GM21825 (cell line): ENCODE data around the gene SLC35A2.

Experiments used
- ATAC-seq: cut with Tn5 transposase; IDR thresholded peaks from one replicate; pipeline ENCODE4 v1.9.1; 2021; ENCODE audit warnings: mild to moderate bottlenecking, moderate library complexity; ENCODE audit not compliant: unreplicated experiment

SLC35A2 gene

DNA sequence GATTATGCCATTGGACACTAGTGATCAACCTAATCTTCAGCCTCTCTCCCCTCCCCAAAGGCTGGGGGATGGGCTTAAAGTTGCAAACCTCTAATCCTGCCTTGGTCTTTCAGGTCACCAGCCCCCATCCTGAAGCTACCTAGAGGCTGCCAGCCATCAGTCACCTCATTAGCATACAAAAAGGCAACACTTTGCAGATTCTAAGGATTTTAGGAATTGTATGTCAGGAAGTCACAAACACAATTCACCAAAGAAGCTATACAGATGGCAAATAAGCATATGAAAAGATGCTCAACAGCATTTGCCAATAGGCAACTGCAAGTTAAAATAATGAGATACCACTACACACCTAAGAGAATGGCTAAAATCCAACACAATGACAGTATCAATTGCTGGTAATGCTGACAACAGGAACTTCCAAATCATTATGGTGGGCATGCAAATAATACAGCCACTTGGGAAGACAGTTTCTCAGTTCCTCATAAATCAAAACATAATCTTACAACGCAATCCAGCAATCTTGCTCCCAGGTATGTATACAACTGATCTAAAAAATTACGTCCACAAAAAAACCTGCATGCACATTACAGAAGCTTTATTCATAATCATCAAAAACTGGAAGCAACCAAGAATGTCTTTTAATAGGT is 16.4 kb upstream of the SLC35A2 start:
- ATAC-seq: no peak

- no peak for ATAC-seq
Measured at GRCh38 chrX:48927123-48927522, 15.7 kb upstream of the SLC35A2 start.

GRCh38 chrX:48924270-48924669 is 12.8 kb upstream of the SLC35A2 start:
- ATAC-seq: no peak

DNA sequence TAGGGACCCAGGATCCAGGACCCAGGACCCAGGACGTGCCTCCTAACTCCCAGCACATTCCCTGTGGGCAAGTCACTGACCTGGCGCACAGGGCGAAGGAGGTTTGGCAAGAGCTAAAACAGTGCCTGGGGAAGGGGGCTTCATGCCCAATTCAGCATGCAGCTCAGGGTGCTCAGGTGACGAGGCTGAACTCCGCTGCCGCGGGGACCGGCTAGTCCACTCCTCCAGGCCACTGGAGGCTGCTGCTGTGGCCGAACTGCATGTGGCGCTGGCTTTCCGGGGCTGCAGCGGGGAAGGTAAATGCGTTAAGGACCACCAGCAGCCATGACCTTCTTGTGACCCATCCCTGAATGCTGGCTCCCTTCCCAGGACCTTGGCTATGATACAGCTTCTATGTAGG is 12.3 kb upstream of the SLC35A2 start:
- ATAC-seq: no peak

DNA sequence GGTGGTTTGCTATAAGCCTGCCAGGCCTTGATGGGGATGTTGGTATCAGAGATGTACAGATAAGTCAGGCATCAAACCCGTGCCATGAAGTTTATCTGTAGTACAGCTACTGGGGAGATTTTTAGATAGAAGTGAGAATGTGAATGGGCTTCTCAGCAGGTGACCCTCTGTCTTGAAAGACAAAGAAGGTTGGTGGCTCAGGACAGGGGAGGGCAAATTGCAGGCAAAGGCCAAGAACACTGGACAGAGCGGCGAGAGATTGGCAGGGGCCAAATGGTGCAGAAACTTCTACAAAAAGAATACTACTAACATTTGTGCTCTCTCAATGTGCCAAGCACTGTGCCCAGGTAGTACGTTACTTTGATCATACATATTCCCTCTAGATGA is 9.3 kb upstream of the SLC35A2 start:
- no peak for ATAC-seq

DNA sequence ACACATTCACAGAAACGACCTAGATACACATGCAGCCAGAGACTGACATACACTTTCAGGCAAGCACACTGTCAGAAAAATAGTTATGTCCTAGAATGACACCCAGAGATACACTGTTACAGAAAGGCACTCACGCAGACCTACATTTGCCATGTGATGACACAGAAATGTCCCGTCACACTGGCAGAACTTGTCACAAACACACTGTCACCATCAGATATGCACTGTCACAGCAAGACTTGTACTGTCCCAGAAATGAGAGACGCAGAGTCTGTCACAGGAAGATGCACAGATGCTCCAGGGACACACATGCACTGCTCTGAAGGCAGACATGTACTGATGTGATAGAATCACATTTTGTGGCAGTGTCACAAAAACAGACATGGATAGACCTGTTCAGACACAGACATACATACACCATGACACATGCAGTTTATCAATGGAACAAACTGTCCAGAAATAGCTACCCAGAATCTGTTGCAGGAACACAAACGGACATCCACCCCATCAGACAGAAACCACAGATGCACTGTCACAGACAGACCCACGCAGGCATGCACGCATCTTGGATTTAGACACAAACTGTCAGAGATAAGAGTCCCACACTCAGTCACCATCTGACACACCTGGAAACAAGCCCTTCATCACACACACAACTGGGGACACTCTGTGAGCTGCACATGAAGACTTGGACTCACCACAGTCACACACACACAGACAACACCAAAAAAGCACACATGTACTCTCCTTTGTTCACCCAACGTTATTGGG is 8.7 kb upstream of the SLC35A2 start:
- no peak for ATAC-seq

DNA sequence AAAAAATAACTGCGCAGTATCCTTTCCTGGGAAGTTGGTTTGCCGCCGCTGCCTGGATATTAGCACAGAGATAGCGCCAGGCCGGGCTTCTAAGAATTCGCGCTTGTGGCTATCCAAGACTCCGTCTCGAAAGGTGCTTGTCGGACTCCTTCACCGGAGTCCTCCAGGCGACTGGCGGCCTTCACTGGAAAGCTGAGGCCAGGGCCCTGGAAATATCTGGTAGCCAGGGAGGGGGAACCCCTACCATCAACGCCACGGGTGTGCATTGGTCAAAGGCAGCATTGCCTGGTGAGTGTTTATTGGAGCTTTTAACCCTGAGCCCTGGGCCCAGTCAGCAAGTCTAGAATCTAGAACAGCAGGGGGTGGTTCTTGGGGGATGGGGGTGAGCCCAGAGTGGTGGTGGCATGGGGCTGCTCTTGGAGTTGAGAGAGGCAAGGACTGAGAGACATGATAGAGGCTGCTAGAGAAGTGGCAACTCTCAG is 8.0 kb upstream of the SLC35A2 start:
- ATAC-seq: no peak

DNA sequence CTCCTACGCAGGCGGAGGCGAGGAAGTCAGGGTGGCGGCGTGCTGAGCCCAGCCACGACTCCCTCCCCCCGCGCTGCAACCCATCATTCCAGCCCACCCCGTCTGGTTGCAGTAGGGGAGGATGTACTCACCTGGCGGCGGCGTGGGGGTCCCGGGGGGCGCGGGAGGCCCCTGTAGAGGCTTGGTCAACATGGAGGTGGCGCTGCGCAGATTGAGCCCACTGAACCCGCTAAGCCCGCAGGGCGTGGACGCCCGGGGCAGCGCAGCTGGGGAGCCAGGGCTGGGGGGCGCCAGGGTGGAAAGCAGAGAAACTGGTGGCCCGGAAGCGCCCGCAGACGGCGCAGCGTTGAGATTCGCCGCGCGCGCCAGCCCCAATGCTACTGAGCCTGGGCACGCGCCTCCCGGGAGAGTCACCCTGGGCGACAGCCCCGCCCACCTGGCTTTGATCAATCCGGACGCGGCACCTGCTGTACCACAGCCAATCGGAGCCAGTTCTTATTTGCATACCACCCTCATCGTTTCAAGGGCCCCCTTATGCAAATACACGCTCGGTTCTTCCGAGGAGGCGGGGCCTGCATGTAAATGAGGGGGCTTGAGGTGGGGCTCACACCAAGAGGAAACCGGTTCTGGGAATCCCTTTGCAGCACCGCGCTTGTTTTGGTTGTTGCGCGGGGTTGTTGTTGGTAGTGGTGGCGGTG is 7.3 kb upstream of the SLC35A2 start, which contains the start of gene PIM2:
Gene PIM2 (minus strand): TSS at position 382 of the 698 bp plus-strand sequence. CDS start 190 bp downstream, at position 192.
- peak; percentile 63 for ATAC-seq

- no peak for ATAC-seq
Measured at GRCh38 chrX:48918301-48918642, 6.8 kb upstream of the SLC35A2 start.

- peak; percentile 31 for ATAC-seq
Measured at GRCh38 chrX:48917139-48918001, 5.9 kb upstream of the SLC35A2 start.

GRCh38 chrX:48914593-48915493 is 3.4 kb upstream of the SLC35A2 start:
- no peak for ATAC-seq

- ATAC-seq: no peak
Measured at GRCh38 chrX:48913605-48914366, 2.3 kb upstream of the SLC35A2 start.

DNA sequence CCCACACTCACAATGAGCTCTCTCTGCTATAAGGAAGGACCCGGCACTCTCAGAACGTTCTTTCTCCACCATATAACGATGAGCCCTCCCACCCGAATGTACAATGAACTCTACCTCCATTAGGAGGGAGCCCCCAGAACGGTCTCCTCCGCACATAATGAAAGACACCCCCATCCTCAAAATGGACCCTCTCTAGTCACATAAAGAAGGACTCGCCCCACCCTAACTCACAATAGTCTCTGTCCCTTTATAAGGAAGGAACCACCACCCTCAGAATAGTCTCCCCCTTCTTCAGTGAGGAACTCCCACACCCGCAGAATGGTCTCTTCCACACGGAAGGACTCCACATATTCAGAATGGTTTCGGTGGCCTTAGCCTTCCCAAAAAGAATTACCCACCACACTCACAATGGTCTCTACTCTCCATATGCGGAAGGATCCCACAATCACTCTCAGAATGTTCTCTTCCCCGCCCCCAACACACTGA is 477 bp downstream of the SLC35A2 start:
- ATAC-seq: no peak

DNA sequence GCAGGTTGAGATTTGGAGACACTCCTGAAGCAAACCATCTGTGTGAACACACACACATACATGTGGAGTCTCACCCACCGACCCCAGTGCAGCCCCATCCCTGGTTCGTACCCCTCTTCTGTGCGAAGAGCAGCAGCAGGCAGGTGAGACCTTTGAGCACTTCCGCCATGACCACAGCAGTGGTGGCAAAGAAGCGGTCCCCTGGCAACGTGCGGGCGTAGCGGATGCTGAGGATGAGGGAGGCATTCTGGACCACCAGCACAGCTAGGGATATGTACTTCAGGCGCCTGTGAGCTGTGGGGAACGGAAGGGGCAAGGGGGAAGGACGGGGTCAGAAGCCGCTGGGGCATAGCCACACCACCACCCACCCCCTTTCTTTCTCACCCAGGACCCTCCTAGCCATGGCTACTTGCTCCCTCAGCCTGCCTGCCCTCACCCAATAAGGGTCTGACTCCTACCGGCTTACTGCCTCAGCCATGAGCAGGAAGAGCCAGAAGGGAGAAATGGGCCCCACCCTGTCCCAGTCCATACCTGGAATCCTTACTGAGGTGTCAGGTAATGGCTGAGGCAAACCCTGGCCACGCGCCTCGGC is 1.6 kb downstream of the SLC35A2 start:
- ATAC-seq: no peak

GRCh38 chrX:48908600-48908999 is 2.8 kb downstream of the SLC35A2 start:
- ATAC-seq: no peak

GRCh38 chrX:48905090-48905790 is 6.2 kb downstream of the SLC35A2 start:
- ATAC-seq: no peak

GRCh38 chrX:48904626-48905025 is 6.8 kb downstream of the SLC35A2 start:
- ATAC-seq: no peak

DNA sequence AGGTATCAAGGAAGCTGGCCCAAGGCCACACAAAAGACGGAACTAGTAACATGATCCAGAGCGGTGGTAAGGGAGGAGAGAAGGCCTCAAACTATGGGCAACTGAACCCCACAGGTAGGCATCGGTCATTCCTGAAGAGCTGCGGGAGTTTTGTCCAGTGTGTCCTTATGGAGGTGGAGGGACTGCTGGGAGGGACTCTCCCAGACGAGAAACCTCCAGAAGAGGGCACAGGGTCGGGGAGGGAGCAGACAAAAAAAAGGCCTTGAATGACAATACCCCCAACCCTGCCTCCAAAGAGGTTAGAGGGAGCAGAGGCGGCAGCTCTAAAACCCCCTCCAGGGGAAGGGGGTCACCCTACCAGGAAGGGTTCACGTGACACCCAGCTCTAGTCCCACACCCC is 7.3 kb downstream of the SLC35A2 start:
- no peak for ATAC-seq
